Panc1 (cell line): Measurements from ENCODE around the gene NRGN.

Experiments
- POLR2AphosphoS5 ChIP-seq: IDR thresholded peaks from 2 replicates; pipeline ENCODE4 v1.6.1; 2012; ENCODE audit warnings: mild to moderate bottlenecking, low read depth, low read length, moderate library complexity
- TF ChIP-seq, protein P1 (sequence below): fragments of 450-650 bp; IDR thresholded peaks from 2 replicates; pipeline ENCODE4 v1.5.1; 2017; ENCODE audit warnings: mild to moderate bottlenecking
- TF ChIP-seq, protein P2 (sequence below), 2 experiments: IDR thresholded peaks; 2 replicates each; pipeline ENCODE4 v1.6.1; 2011 to 2012; ENCODE audit warnings: low read depth in 2 of 2, control low read depth in 1 of 2, low read length in 1 of 2, mild to moderate bottlenecking in 1 of 2, moderate library complexity in 1 of 2; ENCODE audit not compliant: insufficient read depth in 1 of 2

GRCh38 chr11:124763156-124763947 lies 23.6 kb downstream of the NRGN start:
- TF ChIP-seq, protein P1, sequence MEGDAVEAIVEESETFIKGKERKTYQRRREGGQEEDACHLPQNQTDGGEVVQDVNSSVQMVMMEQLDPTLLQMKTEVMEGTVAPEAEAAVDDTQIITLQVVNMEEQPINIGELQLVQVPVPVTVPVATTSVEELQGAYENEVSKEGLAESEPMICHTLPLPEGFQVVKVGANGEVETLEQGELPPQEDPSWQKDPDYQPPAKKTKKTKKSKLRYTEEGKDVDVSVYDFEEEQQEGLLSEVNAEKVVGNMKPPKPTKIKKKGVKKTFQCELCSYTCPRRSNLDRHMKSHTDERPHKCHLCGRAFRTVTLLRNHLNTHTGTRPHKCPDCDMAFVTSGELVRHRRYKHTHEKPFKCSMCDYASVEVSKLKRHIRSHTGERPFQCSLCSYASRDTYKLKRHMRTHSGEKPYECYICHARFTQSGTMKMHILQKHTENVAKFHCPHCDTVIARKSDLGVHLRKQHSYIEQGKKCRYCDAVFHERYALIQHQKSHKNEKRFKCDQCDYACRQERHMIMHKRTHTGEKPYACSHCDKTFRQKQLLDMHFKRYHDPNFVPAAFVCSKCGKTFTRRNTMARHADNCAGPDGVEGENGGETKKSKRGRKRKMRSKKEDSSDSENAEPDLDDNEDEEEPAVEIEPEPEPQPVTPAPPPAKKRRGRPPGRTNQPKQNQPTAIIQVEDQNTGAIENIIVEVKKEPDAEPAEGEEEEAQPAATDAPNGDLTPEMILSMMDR, result peak; percentile 96
- no peak for TF ChIP-seq POLR2AphosphoS5
- TF ChIP-seq, protein P2, sequence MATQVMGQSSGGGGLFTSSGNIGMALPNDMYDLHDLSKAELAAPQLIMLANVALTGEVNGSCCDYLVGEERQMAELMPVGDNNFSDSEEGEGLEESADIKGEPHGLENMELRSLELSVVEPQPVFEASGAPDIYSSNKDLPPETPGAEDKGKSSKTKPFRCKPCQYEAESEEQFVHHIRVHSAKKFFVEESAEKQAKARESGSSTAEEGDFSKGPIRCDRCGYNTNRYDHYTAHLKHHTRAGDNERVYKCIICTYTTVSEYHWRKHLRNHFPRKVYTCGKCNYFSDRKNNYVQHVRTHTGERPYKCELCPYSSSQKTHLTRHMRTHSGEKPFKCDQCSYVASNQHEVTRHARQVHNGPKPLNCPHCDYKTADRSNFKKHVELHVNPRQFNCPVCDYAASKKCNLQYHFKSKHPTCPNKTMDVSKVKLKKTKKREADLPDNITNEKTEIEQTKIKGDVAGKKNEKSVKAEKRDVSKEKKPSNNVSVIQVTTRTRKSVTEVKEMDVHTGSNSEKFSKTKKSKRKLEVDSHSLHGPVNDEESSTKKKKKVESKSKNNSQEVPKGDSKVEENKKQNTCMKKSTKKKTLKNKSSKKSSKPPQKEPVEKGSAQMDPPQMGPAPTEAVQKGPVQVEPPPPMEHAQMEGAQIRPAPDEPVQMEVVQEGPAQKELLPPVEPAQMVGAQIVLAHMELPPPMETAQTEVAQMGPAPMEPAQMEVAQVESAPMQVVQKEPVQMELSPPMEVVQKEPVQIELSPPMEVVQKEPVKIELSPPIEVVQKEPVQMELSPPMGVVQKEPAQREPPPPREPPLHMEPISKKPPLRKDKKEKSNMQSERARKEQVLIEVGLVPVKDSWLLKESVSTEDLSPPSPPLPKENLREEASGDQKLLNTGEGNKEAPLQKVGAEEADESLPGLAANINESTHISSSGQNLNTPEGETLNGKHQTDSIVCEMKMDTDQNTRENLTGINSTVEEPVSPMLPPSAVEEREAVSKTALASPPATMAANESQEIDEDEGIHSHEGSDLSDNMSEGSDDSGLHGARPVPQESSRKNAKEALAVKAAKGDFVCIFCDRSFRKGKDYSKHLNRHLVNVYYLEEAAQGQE (IDR thresholded peaks at IDR 0.05; ENCODE audit: insufficient read depth in 1 of 2, low read depth in 2 of 2, low read length in 1 of 2), result no peak
